Peyer's patch (tissue), 4 donors: ENCODE results near the gene ASPSCR1.

Experiments
- POLR2A ChIP-seq, 2 donors: fragments of 450-650 bp; IDR thresholded peaks; one replicate each; pipeline ENCODE4 v1.5.1; 2017; ENCODE audit warnings: antibody characterized with exemption in 2 of 2, mild to moderate bottlenecking in 2 of 2, moderate library complexity in 2 of 2
- TF ChIP-seq, protein P1 (sequence below), 6 experiments: fragments of 450-650 bp in 4 of 6; fragments of 200-600 bp in 2 of 6; sonication (generic) in 1 of 6; IDR thresholded peaks; one replicate each; pipeline ENCODE4 v1.5.1; 2017 to 2019; ENCODE audit warnings: antibody characterized with exemption in 6 of 6, mild to moderate bottlenecking in 3 of 6, moderate library complexity in 1 of 6

DNA sequence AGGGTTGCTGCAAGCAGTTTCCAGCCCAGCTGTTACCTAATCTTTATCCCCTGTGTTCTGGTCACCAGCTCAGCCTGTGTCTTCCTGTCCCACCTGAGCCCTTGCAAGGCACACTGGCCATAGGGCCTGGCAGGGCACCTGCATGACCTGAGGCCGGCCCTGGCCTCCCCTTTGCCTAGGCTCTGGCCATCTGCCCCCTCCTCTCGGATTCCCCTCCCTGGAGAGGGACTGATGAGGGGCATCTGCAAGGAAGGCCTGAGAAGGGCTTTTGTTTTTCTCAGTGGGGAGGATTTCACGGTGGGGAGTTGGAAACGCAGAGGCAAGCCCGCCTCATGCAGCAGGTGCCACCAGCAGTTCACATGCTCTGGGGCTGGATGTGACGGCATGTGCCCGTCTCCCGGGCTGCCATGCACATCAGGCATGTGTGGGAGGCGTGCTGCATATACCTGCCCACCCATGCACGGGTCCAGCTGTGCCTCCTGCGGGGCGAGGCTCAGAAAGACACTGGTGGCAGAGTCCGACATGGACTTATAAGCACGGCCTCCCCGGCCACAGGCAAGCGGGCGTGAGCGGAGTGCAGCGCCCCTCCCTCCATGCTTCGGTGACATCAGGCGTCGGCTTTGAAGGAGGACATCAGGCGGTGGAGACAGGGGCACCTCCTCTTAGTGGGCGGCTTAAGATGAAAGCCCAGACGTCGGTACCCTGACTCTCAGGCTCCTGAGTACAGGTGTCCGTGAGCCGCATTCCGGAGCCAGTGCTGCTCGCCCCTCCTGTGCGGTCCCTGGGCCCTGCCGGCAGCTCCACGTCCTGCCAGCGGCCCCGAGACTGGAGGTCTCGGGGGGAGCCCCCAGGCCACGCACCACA is 16.5 kb downstream of the ASPSCR1 start:
- TF ChIP-seq, protein P1, sequence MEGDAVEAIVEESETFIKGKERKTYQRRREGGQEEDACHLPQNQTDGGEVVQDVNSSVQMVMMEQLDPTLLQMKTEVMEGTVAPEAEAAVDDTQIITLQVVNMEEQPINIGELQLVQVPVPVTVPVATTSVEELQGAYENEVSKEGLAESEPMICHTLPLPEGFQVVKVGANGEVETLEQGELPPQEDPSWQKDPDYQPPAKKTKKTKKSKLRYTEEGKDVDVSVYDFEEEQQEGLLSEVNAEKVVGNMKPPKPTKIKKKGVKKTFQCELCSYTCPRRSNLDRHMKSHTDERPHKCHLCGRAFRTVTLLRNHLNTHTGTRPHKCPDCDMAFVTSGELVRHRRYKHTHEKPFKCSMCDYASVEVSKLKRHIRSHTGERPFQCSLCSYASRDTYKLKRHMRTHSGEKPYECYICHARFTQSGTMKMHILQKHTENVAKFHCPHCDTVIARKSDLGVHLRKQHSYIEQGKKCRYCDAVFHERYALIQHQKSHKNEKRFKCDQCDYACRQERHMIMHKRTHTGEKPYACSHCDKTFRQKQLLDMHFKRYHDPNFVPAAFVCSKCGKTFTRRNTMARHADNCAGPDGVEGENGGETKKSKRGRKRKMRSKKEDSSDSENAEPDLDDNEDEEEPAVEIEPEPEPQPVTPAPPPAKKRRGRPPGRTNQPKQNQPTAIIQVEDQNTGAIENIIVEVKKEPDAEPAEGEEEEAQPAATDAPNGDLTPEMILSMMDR (IDR thresholded peaks at IDR 0.05), result no peak
- TF ChIP-seq POLR2A (IDR thresholded peaks at IDR 0.05), result no peak
